ENCODE results near the gene CDK7. TPM values are rescaled to one million over a fixed set of nuclear protein-coding genes. Genes with fewer than 3 reads are reported as not detected.

CDK7 gene
- 22.0 and 50.8 TPM in 2 replicates for total RNA-seq (ENCODE audit: low replicate concordance)

GRCh38 chr5:69234457-69235268 lies at the start of gene CDK7:
CDK7 (plus strand) TSS chr5:69234886; CDS start chr5:69234976, 90 bp downstream.
- no peak for TF ChIP-seq CTCF (IDR thresholded peaks at IDR 0.05; ENCODE audit: insufficient read depth, low read length)
- H3K4me3 ChIP-seq (ENCODE audit: low read depth, low read length) = peak within 1 kb of the TSS; percentile 94
- peak; percentile 90 for DNase-seq (ENCODE audit: low read depth)

- DNase-seq (ENCODE audit: low read depth) = no peak
- no peak overlapping the region for H3K4me3 ChIP-seq (ENCODE audit: low read depth, low read length)
- TF ChIP-seq CTCF (IDR thresholded peaks at IDR 0.05; ENCODE audit: insufficient read depth, low read length) = no peak
Measured at GRCh38 chr5:69187342-69187741, 47.3 kb upstream of the CDK7 start.

GRCh38 chr5:69188811-69189161 lies 45.9 kb upstream of the CDK7 start:
- TF ChIP-seq CTCF (IDR thresholded peaks at IDR 0.05; ENCODE audit: insufficient read depth, low read length) = no peak
- peak overlapping the region; percentile 79 for H3K4me3 ChIP-seq (ENCODE audit: low read depth, low read length)
- DNase-seq (ENCODE audit: low read depth) = no peak

- DNase-seq (ENCODE audit: low read depth) = peak; percentile 88
- no peak for TF ChIP-seq CTCF (IDR thresholded peaks at IDR 0.05; ENCODE audit: insufficient read depth, low read length)
- H3K4me3 ChIP-seq (ENCODE audit: low read depth, low read length) = peak within 1 kb of the TSS; percentile 79
Measured at GRCh38 chr5:69189162-69190086, 45.3 kb upstream of the CDK7 start, which contains the start of gene CENPH. CENPH (plus strand) TSS chr5:69189583; CDS start chr5:69189635, 52 bp downstream.

- H3K4me3 ChIP-seq (ENCODE audit: low read depth, low read length) = no peak overlapping the region
- no peak for DNase-seq (ENCODE audit: low read depth)
- no peak for TF ChIP-seq CTCF (IDR thresholded peaks at IDR 0.05; ENCODE audit: insufficient read depth, low read length)
Measured at GRCh38 chr5:69202497-69202896, 32.2 kb upstream of the CDK7 start.

GRCh38 chr5:69206528-69207190 lies 28.0 kb upstream of the CDK7 start:
- no peak overlapping the region for H3K4me3 ChIP-seq (ENCODE audit: low read depth, low read length)
- DNase-seq (ENCODE audit: low read depth) = peak; percentile 8
- TF ChIP-seq CTCF (IDR thresholded peaks at IDR 0.05; ENCODE audit: insufficient read depth, low read length) = no peak
